ENCODE data around the gene GPX1.
A peak's percentile ranks its signal among the peaks of the same experiment; 100 is the strongest.
"Not testable (repeated sequence)": the region's sequence is repeated elsewhere in the genome, so short reads cannot be mapped to it uniquely, and the experiment has no call there.

GPX1 gene

DNA sequence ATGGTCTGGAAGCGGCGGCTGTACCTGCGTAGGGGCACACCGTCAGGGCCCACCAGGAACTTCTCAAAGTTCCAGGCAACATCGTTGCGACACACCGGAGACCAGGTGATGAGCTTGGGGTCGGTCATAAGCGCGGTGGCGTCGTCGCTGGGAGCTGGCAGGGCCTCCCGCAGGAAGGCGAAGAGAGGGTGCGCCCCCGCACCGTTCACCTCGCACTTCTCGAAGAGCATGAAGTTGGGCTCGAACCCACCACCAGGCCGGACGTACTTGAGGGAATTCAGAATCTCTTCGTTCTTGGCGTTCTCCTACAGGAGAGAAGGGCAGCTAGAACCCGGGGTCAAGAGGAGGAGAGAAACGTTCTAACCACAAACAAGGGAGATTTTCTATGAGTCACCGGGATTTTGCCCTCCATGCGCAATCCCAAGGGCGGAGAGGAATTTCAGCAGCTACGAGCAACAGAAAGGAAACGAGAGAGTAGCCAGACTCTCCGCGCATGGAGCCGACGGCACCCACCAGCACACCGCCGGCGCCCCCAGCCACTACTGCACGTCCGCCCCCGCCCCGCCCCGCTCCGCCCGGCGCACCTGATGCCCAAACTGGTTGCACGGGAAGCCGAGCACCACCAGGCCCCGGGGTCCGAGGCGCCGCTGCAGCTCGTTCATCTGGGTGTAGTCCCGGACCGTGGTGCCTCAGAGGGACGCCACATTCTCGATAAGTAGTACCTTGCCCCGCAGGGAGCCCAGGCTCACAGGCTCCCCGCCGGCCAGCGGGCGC lies 523 bp downstream of the GPX1 start:
- DNase-seq (ENCODE audit: low read depth in 2 of 2): peak; percentile 22 to 29

GRCh38 chr3:49357095-49357442 lies 1.1 kb downstream of the GPX1 start:
- DNase-seq (ENCODE audit: low read depth in 2 of 2): not testable (repeated sequence)

- DNase-seq (ENCODE audit: low read depth in 2 of 2): no peak
Measured at GRCh38 chr3:49352890-49353421, 5.2 kb downstream of the GPX1 start.

GRCh38 chr3:49352281-49352680 lies 5.9 kb downstream of the GPX1 start:
- no peak for DNase-seq (ENCODE audit: low read depth in 2 of 2)

- no peak for DNase-seq (ENCODE audit: low read depth in 2 of 2)
Measured at GRCh38 chr3:49351521-49352011, 6.6 kb downstream of the GPX1 start.

DNA sequence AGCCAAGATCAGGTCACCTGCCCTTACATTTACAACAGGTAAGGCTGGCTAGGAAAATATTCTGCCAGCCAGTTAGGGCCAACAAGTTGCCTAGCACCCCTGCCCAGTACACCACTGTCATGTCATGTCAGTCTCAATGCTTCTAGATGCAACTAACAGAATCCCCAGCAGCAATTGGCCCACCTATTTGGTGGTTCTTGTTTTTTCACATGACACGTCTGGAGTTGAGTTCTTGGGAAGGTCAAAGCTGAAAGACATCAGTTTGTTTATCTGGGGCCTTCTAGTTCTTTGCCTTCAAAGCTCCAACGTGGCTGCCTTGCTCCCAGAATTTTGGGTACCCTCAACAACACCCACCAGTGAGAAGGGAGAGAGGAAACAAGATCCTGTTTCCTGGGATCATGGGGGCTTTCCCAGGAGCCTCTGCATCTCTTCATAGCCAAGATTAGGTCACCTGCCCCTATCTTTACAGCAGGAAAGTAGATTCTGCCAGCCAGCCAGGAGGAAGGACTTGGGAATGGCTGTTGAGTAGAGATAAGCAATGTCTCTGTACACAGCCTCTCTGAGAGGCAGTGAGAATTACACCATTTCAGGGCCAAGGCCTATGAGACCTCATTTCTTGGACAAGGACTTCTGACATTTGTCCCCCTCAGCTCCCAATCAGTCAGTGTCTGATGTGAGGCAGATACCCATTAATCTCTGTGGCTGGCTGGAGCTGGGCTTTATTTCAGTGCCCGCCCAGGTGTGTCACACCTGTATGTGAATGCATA lies 8.6 kb downstream of the GPX1 start:
- DNase-seq (ENCODE audit: low read depth in 2 of 2): no peak

- DNase-seq (ENCODE audit: low read depth in 2 of 2): not testable (repeated sequence)
Measured at GRCh38 chr3:49348361-49348760, 9.8 kb downstream of the GPX1 start.

DNA sequence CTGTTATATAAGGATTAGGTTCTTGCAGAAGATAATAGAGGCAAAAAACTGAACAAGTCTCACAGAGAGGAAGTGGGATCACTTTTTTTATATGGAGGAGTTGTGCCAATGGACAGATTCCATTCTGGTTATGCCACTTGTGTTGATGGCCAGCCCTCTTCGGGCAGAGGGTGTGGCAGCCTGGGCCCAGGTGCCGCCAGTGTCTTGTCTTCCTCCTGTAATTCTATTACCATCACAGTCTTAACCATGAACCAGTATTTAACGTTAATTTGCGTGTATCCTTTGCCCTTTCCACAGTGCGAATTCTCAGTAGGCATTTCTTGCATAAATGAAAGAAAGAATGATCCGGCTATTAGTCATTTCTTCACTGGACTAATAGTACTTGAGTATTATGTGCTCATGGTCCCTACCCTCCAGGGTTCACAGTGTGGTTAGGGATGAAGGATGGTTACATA lies 11.3 kb downstream of the GPX1 start:
- no peak for DNase-seq (ENCODE audit: low read depth in 2 of 2)

GRCh38 chr3:49343163-49343562 lies 15.0 kb downstream of the GPX1 start:
- no peak for DNase-seq (ENCODE audit: low read depth in 2 of 2)

GRCh38 chr3:49341996-49342395 lies 16.2 kb downstream of the GPX1 start:
- DNase-seq (ENCODE audit: low read depth in 2 of 2): no peak

DNA sequence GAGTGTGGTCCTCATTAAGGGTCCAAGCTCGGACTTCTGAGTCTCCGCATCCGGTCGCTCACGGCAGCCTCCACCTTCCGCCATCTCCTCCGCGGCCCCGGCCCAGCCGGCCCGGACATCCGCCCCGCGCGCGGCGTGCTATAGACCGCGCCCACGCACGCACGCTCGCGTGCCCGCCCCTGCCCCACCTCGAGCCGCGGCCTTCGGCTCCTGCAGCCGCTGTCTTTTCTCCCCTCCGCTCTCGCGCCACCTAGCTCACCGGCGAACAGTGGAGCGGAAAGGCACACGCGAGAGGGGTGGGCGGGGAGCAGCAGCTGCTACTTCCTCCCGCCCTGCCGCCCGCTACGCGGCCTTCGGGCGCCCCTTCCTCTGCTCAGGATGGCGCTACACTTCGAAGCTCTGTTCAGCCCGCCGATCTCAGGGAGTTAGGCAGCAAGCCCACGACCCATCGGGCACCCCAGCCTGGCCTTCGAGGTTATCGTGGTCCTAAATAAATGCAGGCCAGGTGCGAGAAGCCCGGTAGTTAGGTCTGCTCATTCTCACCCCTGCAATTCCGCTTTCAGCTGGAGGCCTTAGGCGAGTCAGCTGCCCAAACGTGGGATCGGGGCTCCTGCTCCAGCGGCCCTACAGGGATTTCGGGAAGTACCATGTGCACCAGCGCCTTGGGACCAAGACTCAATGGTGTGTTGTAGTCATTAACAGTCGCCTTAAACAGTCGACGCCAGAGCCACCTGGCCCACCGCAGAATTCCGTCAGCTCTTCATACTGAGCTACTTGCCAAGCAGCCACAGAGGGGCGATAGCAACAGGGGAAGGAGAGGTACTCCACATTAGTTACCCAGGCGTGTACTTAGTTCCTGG lies 18.0 kb downstream of the GPX1 start, which contains the start of gene USP4:
Gene USP4, minus strand, starts transcription at position 113 of the 860 bp plus-strand sequence. Its CDS starts 29 bp downstream, at position 84.
- peak; percentile 94 for DNase-seq (ENCODE audit: low read depth in 2 of 2)

DNA sequence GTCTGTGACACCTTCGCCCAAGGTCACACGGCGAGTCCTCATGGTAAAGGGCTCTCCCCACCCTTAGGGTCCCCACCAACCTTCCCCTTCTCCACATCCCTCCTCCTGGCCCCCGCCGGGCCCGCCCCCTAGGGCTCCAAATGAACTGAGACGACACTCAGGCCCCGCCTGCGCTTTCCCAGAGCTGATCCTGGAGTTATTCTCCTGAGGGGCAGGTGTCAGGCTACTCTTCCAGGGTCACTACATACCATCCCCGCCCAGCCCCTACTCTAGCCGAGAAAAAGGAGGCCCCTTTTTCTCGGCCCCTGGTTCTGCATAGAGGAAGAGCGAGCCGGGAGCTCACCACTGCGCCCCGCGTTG lies 18.6 kb downstream of the GPX1 start:
- DNase-seq (ENCODE audit: low read depth in 2 of 2): no peak

DNA sequence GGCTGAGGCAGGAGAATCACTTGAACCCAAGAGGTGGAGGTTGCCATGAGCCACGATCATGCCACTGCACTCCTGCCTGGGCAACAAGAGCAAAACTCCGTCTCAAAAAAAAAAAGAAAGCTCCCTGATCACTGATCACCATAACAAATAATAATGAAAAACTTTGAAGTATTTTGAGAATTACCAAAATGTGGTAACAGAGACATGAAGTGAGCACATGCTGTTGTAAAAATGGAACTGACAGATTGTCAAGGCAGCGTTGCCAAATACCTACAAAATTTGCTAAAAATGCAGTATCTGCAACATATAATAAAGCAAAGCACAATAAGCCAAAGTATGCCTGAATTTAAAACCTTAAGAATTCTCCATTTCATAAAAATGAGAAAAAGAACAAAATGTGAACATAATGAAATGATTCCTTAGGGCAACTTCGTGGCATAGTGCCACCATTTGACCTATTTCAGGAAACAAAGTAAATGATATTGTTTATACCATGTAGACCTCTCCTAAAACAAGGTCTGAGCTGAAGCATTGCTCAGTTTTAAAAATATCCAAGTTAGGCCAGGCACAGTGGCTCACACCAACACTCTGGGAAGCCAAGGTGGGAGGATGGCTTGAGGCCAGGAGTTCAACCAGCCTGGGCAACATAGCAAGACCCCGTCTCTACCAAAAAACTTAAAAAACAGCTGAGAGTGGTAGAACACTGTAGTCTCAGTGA lies 24.1 kb downstream of the GPX1 start:
- no peak for DNase-seq (ENCODE audit: low read depth in 2 of 2)

DNA sequence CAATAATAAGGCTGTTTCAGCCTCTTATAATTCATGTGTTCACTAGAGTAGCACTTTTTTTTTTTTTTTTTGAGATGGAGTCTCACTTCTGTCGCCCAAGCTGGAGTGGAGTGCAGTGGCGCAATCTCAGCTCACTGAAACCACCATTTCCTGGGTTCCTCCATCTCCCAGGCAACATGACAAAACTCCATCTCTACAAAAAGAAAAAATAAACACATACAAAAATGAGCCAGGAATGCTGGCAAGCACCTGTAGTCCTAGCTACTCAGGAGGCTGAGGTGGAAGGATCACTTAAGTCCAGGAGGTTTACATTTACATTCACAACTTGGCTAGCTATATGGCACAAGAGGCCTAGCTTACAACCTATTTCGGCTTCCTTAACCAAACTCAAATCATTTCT lies 25.1 kb downstream of the GPX1 start:
- no peak for DNase-seq (ENCODE audit: low read depth in 2 of 2)

GRCh38 chr3:49329186-49329585 lies 29.0 kb downstream of the GPX1 start:
- DNase-seq (ENCODE audit: low read depth in 2 of 2): no peak

DNA sequence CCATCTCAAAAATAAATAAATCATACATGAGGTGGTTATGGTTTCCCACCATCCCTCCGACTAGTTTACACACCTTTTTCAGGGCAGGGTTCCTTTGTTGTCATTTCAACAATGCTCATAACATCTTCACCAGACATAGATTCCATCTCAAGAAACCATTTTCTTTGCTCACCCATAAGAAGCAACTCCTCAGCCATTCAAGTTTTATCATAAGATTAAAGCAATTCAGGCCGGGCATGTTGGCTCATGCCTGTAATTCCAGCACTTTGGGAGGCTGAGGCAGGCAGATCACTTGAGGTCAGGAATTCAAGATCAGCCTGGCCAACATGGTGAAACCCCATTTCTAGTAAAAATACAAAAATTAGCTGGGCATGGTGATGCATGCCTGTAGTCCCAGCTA lies 29.8 kb downstream of the GPX1 start:
- not testable (repeated sequence) for DNase-seq (ENCODE audit: low read depth in 2 of 2)

- no peak for DNase-seq (ENCODE audit: low read depth in 2 of 2)
Measured at GRCh38 chr3:49327485-49327884, 30.7 kb downstream of the GPX1 start.

- DNase-seq (ENCODE audit: low read depth in 2 of 2): no peak
Measured at GRCh38 chr3:49324768-49325167, 33.4 kb downstream of the GPX1 start.

DNA sequence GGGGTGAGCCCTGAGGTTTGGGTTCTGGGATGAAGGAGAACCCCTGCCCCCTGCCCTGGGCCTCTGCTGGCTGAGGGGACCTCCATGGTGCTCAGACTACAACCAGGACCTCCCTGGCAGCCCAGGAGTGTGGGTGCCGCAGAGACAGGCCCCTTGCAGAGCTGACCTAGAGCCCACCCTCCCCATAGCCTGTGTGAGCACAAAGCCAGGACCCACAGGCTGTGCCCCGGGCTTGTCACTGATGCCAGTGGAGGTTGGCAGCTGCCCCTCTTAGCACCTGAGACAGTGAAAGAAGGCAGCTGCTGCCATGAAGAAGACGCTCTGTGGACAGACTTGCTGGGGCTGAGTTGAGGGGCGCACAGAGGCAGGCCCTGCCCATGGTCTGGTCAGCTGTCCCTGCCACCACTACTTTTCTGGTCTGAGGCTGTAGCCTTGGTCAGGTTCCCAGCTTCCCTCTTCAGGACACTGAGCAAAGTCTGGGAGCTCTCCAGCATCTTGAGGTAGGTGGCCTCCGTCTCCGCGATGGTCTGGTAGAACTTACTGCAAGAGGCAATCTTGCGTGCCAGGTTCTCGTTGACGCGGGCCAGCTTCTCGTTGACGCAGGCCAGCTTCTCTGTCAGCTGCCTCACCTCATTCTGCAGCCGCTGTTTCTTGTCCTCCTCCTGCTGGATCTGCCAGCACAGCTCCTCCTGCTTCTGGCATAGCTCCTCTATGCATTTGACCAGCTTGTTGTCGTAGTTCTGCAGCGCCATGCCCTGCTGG lies 41.3 kb downstream of the GPX1 start:
- DNase-seq (ENCODE audit: low read depth in 2 of 2): no peak

Data from stimulated activated CD8-positive, alpha-beta memory T cell treated with anti-CD3 and anti-CD28 coated beads, Interleukin-15, amount 100 ng/mL, for 48 hours (primary cell).